ENCODE data around the gene TEX14.

The TEX14 gene

DNA sequence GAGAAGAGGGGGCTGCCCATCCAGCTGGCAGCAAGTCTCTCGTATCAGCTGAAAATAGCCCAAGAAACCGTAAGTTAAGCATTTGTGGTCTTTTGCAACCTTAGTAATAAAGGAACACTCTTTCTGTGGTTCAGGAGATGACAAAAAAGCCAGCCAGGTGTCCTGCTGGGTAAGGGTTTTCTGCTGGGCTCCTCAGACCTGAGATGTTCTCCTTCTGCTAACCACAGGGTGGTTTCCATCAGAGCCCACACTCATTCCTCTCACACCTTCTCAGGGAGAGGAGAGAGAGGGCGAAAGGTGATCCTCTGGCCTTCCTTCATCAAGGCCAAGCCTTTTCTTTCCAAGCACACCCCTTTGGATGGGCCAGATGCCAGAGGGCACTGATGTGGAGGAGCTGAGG, 70.7 kb downstream of the TEX14 start:
- Histone ChIP-seq H4K8ac (ENCODE audit: low read depth, low read length) (no peak overlapping the region), H3K18ac (ENCODE audit: low read length) (no peak overlapping the region), H3K9me3 (replicated peaks in 1 of 2; ENCODE audit: control insufficient read depth in 2 of 2, insufficient read depth in 1 of 2, low read depth in 1 of 2, low read length in 2 of 2) (no peaks in the 10 kb centered on the region), H3K79me1 (ENCODE audit: low read depth, low read length) (no peaks in the 10 kb centered on the region), H3K4ac (ENCODE audit: low read length) (no peak overlapping the region), H3K4me3 (ENCODE audit: low read length in 2 of 2) (no peak overlapping the region), H3K4me2 (ENCODE audit: insufficient read depth, low read length, poor library complexity, severe bottlenecking) (no peak overlapping the region), H3K36me3 (replicated peaks in 1 of 2; ENCODE audit: control insufficient read depth in 2 of 2, insufficient read depth in 2 of 2, low read length in 2 of 2) (no peaks in the 10 kb centered on the region), H3K14ac (ENCODE audit: low read length) (no peak overlapping the region), H3K27me3 (ENCODE audit: control insufficient read depth in 3 of 3, insufficient read depth in 3 of 3, low read depth in 1 of 3, low read length in 3 of 3) (peaks cover 0 to 2% (median 0%) of the 10 kb centered on the region in 3 experiments), H3K4me1 (ENCODE audit: control insufficient read depth in 2 of 2, insufficient read depth in 1 of 2, low read depth in 1 of 2, low read length in 2 of 2) (no peaks in the 10 kb centered on the region), H2AFZ (ENCODE audit: low read length) (no peak overlapping the region), H4K91ac (ENCODE audit: low read depth, low read length, poor library complexity) (no peak overlapping the region), H2BK12ac (ENCODE audit: low read length) (no peak overlapping the region), H2AK5ac (ENCODE audit: low read depth, low read length) (no peak overlapping the region), H3K27ac (replicated peaks; ENCODE audit: low read length) (no peak overlapping the region), H2BK15ac (ENCODE audit: low read length) (no peak overlapping the region), H3K9ac (ENCODE audit: low read depth, low read length, poor library complexity) (no peak overlapping the region), H2BK120ac (ENCODE audit: low read depth, low read length) (no peak overlapping the region), H2BK5ac (ENCODE audit: low read length) (no peak overlapping the region), H3K23ac (ENCODE audit: low read depth, low read length, poor library complexity) (no peak overlapping the region)
- no CpG with 5 or more reads among the region's 3 CpGs for WGBS, 2 donors (ENCODE audit: extremely low coverage in 2 of 2, insufficient read length in 2 of 2, insufficient replicate concordance in 1 of 2)
- DNase-seq (ENCODE audit: low spot score), result no peak

DNA sequence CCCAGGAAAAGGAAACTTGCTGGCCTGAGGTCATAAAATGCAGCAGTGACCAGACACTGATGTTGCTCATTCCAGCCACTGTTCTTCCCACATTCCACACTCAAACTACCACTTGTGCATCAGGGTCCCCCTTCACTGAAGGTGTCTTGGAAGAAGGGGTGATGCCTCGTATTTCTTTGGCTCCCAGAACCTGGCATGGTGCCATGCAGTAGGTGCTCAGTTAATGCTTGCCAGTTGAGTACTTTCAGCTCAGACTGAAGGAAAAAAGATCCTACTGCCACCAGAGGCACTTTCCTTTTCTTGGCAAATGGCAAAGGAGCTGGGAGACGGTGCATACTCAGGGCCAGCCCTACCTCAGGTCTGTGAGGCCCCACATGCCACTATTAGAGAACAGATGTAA, 73.5 kb downstream of the TEX14 start:
- Histone ChIP-seq H2BK5ac (ENCODE audit: low read length) (no peak overlapping the region), H3K4me2 (ENCODE audit: insufficient read depth, low read length, poor library complexity, severe bottlenecking) (no peak overlapping the region), H2BK12ac (ENCODE audit: low read length) (no peak overlapping the region), H3K9me3 (replicated peaks in 1 of 2; ENCODE audit: control insufficient read depth in 2 of 2, insufficient read depth in 1 of 2, low read depth in 1 of 2, low read length in 2 of 2) (no peaks in the 10 kb centered on the region), H4K91ac (ENCODE audit: low read depth, low read length, poor library complexity) (no peak overlapping the region), H3K4me3 (ENCODE audit: low read length in 2 of 2) (no peak overlapping the region), H3K4me1 (ENCODE audit: control insufficient read depth in 2 of 2, insufficient read depth in 1 of 2, low read depth in 1 of 2, low read length in 2 of 2) (no peaks in the 10 kb centered on the region), H3K14ac (ENCODE audit: low read length) (no peak overlapping the region), H4K8ac (ENCODE audit: low read depth, low read length) (no peak overlapping the region), H2BK15ac (ENCODE audit: low read length) (no peak overlapping the region), H2AK5ac (ENCODE audit: low read depth, low read length) (no peak overlapping the region), H3K36me3 (replicated peaks in 1 of 2; ENCODE audit: control insufficient read depth in 2 of 2, insufficient read depth in 2 of 2, low read length in 2 of 2) (no peaks in the 10 kb centered on the region), H3K27me3 (ENCODE audit: control insufficient read depth in 3 of 3, insufficient read depth in 3 of 3, low read depth in 1 of 3, low read length in 3 of 3) (peaks cover 0 to 2% (median 0%) of the 10 kb centered on the region in 3 experiments), H2BK120ac (ENCODE audit: low read depth, low read length) (no peak overlapping the region), H3K27ac (replicated peaks; ENCODE audit: low read length) (no peak overlapping the region), H3K79me1 (ENCODE audit: low read depth, low read length) (no peaks in the 10 kb centered on the region), H3K23ac (ENCODE audit: low read depth, low read length, poor library complexity) (no peak overlapping the region), H2AFZ (ENCODE audit: low read length) (no peak overlapping the region), H3K18ac (ENCODE audit: low read length) (no peak overlapping the region), H3K4ac (ENCODE audit: low read length) (no peak overlapping the region), H3K9ac (ENCODE audit: low read depth, low read length, poor library complexity) (no peak overlapping the region)
- WGBS, 2 donors (ENCODE audit: extremely low coverage in 2 of 2, insufficient read length in 2 of 2, insufficient replicate concordance in 1 of 2), result no CpG with 5 or more reads among the region's 2 CpGs
- DNase-seq (ENCODE audit: low spot score), result no peak

DNA sequence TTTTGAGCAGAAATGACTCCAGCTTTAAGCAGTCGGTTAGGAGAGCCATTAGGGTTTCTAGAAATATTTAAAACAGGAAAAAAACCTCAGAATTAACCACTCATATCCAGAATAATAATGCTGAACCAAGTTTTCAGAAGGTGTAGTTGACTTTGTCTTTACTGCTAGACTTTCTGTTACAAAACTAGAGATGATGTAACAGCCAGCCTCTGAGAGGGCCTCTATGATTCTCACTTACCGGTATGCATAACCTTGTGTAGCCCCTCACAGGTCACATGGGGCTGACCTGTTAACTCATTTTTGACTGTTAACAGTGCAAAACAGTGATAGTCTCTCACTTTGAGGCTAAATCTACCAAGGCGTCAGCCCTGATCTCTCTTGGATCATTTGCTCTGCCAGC, 74.3 kb downstream of the TEX14 start:
- WGBS, 2 donors (ENCODE audit: extremely low coverage in 2 of 2, insufficient read length in 2 of 2, insufficient replicate concordance in 1 of 2), result no CpG with 5 or more reads among the region's 3 CpGs

DNA sequence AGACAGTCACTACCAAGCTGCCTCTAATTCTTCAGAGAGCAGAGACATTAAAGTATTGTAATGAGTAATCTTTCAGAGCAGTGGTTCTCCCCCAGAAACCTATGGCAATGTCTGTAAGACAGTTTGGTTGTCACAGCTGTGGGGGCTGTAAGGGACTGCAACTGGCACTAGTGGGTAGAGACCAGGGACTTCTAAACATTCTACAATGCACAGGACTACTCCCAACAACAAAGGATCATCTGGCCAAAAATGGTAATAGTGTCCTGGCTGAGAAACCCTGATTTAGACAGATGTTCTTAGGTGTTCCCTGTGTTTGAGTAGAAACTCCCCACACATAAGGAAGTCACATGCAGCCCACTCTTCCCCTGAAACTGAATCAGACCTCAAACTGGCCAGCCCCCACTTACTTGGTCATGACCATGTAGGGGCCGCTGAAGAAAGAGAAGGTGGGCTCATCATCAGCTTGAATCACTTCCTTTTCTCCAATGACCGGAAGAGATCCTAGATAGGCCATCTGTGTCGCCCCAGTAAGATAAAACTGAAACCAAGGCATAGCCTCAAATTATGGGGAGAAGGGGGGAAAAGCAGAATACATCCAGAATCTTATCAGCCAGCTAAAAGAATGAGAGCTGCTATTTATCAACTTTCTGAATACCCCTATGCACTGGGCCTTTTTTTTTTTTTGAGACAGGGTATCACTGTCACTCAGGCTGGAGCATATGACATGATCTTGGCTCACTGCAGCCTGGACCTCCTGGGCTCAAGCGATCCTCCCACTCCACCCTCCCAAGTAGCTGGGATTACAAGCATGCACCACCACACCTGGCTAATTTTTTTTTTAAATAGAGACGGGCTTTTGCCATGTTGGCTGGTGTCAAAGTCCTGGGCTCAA, 75.8 kb downstream of the TEX14 start:
- Histone ChIP-seq H3K4me3 (ENCODE audit: low read length in 2 of 2) (no peak overlapping the region), H3K18ac (ENCODE audit: low read length) (no peak overlapping the region), H2BK120ac (ENCODE audit: low read depth, low read length) (no peak overlapping the region), H3K79me1 (ENCODE audit: low read depth, low read length) (no peaks in the 10 kb centered on the region), H3K23ac (ENCODE audit: low read depth, low read length, poor library complexity) (no peak overlapping the region), H3K14ac (ENCODE audit: low read length) (no peak overlapping the region), H3K4ac (ENCODE audit: low read length) (no peak overlapping the region), H2AK5ac (ENCODE audit: low read depth, low read length) (no peak overlapping the region), H3K4me1 (ENCODE audit: control insufficient read depth in 2 of 2, insufficient read depth in 1 of 2, low read depth in 1 of 2, low read length in 2 of 2) (no peaks in the 10 kb centered on the region), H3K27ac (replicated peaks; ENCODE audit: low read length) (no peak overlapping the region), H4K8ac (ENCODE audit: low read depth, low read length) (no peak overlapping the region), H3K4me2 (ENCODE audit: insufficient read depth, low read length, poor library complexity, severe bottlenecking) (no peak overlapping the region), H2BK12ac (ENCODE audit: low read length) (no peak overlapping the region), H3K9me3 (replicated peaks in 1 of 2; ENCODE audit: control insufficient read depth in 2 of 2, insufficient read depth in 1 of 2, low read depth in 1 of 2, low read length in 2 of 2) (no peaks in the 10 kb centered on the region), H2BK5ac (ENCODE audit: low read length) (no peak overlapping the region), H2BK15ac (ENCODE audit: low read length) (no peak overlapping the region), H2AFZ (ENCODE audit: low read length) (no peak overlapping the region), H3K9ac (ENCODE audit: low read depth, low read length, poor library complexity) (no peak overlapping the region), H3K36me3 (replicated peaks in 1 of 2; ENCODE audit: control insufficient read depth in 2 of 2, insufficient read depth in 2 of 2, low read length in 2 of 2) (no peaks in the 10 kb centered on the region), H4K91ac (ENCODE audit: low read depth, low read length, poor library complexity) (no peak overlapping the region), H3K27me3 (ENCODE audit: control insufficient read depth in 3 of 3, insufficient read depth in 3 of 3, low read depth in 1 of 3, low read length in 3 of 3) (peaks cover 0 to 2% (median 0%) of the 10 kb centered on the region in 3 experiments)
- DNase-seq (ENCODE audit: low spot score), result no peak
- no CpG with 5 or more reads among the region's 5 CpGs for WGBS, 2 donors (ENCODE audit: extremely low coverage in 2 of 2, insufficient read length in 2 of 2, insufficient replicate concordance in 1 of 2)

More for the DNA sequence above, 74.3 kb downstream of the TEX14 start:
- no peak for DNase-seq (ENCODE audit: low spot score)
- no peaks in the 10 kb centered on the region for H3K36me3 ChIP-seq (replicated peaks in 1 of 2; ENCODE audit: control insufficient read depth in 2 of 2, insufficient read depth in 2 of 2, low read length in 2 of 2)
- H3K14ac ChIP-seq (ENCODE audit: low read length), result no peak overlapping the region
- no peak overlapping the region for H2AK5ac ChIP-seq (ENCODE audit: low read depth, low read length)
- H4K8ac ChIP-seq (ENCODE audit: low read depth, low read length), result no peak overlapping the region
- H3K9ac ChIP-seq (ENCODE audit: low read depth, low read length, poor library complexity), result no peak overlapping the region
- no peak overlapping the region for H2BK15ac ChIP-seq (ENCODE audit: low read length)
- H3K79me1 ChIP-seq (ENCODE audit: low read depth, low read length), result no peaks in the 10 kb centered on the region
- H3K27me3 ChIP-seq (ENCODE audit: control insufficient read depth in 3 of 3, insufficient read depth in 3 of 3, low read depth in 1 of 3, low read length in 3 of 3), result peaks cover 0 to 2% (median 0%) of the 10 kb centered on the region in 3 experiments
- no peak overlapping the region for H3K27ac ChIP-seq (replicated peaks; ENCODE audit: low read length)
- H2BK12ac ChIP-seq (ENCODE audit: low read length), result no peak overlapping the region
- H3K4me1 ChIP-seq (ENCODE audit: control insufficient read depth in 2 of 2, insufficient read depth in 1 of 2, low read depth in 1 of 2, low read length in 2 of 2), result no peaks in the 10 kb centered on the region
- no peak overlapping the region for H3K4ac ChIP-seq (ENCODE audit: low read length)
- H2AFZ ChIP-seq (ENCODE audit: low read length), result no peak overlapping the region
- H3K23ac ChIP-seq (ENCODE audit: low read depth, low read length, poor library complexity), result no peak overlapping the region
- H3K4me2 ChIP-seq (ENCODE audit: insufficient read depth, low read length, poor library complexity, severe bottlenecking), result no peak overlapping the region
- H3K9me3 ChIP-seq (replicated peaks in 1 of 2; ENCODE audit: control insufficient read depth in 2 of 2, insufficient read depth in 1 of 2, low read depth in 1 of 2, low read length in 2 of 2), result no peaks in the 10 kb centered on the region
- no peak overlapping the region for H4K91ac ChIP-seq (ENCODE audit: low read depth, low read length, poor library complexity)
- H2BK120ac ChIP-seq (ENCODE audit: low read depth, low read length), result no peak overlapping the region
- no peak overlapping the region for H3K4me3 ChIP-seq (ENCODE audit: low read length in 2 of 2)
- H2BK5ac ChIP-seq (ENCODE audit: low read length), result no peak overlapping the region
- H3K18ac ChIP-seq (ENCODE audit: low read length), result no peak overlapping the region

Data from neuronal stem cell (in vitro differentiated cells).